Activated CD8-positive, alpha-beta memory T cell treated with anti-CD3 and anti-CD28 coated beads, Interleukin-2, amount 50 U/mL, for 24 hours (primary cell): ENCODE results near the gene GRM7.

Experiments
- DNase-seq: peaks from one replicate; pipeline ENCODE4 v3.0.0-alpha.2; 2020; ENCODE audit errors: extremely low read depth

The GRM7 gene

GRCh38 chr3:7657214-7658112 lies 796.5 kb downstream of the GRM7 start:
- no peak for DNase-seq

- no peak for DNase-seq
Measured at GRCh38 chr3:7658294-7658693, 797.4 kb downstream of the GRM7 start.

- DNase-seq = no peak
Measured at GRCh38 chr3:7659079-7659478, 798.2 kb downstream of the GRM7 start.

DNA sequence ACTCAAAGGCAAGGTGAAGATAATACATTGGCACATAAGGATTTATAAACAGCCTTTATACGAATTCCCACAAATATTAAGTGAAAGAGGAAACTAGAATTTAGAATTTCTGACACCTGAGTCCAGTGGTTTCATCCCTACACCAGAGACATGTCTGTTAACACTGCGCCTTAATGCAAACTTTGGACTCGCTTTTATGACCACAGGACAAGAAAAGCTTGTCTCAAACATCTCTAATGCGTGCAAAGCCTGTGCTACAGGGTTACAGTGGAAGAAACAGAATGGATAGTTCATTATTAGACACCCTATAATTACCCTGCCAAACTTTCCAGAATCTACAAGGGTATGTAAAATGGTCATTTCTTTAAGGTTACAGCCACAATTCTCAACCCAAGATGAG lies 802.9 kb downstream of the GRM7 start:
- no peak for DNase-seq

DNA sequence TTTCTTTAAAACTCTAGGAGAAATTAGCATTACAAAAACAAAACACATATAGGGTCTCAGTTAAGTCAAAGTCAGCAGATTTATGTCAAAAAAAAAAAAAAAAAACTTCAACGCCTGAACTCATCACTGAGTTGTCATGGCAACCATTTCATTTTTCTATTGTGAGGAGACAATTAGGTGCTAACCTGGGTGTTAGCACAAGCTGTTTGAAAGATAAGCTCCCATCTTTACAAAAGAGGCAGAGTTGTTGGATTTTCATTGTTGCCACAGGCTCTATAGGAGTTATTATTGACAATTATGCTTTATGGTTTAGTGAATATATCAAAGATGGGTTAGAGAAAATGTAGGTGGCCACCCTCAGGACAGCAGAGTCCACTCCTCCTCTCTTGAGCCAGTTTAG lies 806.9 kb downstream of the GRM7 start:
- no peak for DNase-seq

GRCh38 chr3:7669641-7670040 lies 808.7 kb downstream of the GRM7 start:
- DNase-seq = no peak

DNA sequence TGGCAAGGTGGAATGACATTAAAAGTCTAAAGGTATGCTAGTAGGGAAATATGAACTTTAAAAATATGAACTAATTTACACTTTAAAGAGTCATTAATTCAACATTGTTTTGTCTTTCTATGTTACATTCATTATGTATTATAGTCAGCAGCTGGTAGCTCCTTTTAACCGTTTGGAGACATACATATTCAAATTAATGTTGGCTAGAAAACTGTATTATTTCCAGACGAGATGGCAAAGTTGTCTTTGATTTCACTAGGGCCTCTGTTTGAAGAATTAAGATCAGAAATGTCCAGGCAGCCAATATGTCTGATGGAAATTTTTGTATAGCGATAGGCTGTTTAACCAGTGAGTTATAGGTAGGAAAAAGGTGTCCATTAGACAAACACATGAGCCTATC lies 817.6 kb downstream of the GRM7 start:
- no peak for DNase-seq

DNA sequence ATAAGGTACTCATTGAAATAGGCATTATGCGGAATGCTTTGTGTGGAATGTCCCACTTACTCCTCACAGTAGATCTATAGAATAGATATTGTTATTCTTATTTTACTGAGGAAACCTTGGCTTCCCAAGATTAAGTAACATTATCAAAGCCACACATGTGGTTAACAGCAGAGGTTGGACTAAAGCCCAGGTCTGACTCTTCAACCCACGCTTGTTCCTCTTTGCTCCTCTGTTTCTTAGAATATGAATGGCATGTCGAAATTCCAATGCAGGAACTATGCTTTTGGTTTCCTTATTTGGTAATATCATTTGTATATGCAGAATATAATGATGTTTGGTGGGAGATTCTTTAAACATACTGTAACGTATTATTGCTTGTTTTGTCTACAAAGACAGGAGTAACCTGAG lies 821.9 kb downstream of the GRM7 start:
- DNase-seq = no peak

DNA sequence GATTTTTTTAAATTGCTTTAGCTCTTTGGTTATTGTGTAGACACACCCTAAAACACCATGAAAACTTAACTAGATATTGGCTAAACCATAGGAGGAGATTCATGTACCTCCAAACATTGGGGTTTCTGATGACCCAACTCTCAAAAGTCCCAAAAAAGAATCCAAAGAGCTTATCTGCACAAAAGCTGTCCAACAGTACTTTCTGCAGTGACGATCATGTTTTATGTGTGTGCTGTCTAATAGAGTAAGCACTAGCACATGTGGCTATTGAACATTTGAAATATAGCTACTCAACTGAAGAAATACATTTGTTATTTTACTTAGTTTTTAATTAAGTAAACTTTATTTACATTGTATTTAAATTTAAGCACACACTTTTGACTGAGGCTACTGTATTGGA lies 822.5 kb downstream of the GRM7 start:
- DNase-seq = no peak

DNA sequence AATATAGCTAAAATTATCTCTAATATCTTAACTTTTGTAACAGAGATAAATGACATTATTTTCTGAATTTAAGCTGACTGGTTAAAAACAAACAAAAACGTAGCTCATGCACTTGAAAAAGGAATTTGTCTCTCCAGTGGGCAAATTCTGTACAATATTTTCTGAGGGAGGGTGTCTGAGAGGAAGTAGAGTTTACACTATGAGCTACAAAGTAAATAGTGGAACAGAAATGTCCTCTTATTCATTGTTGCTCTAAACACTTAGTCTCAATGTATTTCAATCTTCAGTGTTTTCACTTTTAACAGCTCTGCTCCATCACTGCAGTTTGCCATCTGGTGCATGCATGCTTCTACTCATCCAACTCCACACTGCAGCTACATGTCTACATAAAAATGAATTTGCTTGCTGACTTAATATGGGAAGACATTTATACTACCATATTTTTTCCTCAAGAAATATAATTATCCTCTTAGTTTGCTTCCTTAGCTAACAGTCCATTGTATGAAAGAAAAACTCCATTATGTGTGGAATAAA lies 823.3 kb downstream of the GRM7 start:
- DNase-seq = no peak

DNA sequence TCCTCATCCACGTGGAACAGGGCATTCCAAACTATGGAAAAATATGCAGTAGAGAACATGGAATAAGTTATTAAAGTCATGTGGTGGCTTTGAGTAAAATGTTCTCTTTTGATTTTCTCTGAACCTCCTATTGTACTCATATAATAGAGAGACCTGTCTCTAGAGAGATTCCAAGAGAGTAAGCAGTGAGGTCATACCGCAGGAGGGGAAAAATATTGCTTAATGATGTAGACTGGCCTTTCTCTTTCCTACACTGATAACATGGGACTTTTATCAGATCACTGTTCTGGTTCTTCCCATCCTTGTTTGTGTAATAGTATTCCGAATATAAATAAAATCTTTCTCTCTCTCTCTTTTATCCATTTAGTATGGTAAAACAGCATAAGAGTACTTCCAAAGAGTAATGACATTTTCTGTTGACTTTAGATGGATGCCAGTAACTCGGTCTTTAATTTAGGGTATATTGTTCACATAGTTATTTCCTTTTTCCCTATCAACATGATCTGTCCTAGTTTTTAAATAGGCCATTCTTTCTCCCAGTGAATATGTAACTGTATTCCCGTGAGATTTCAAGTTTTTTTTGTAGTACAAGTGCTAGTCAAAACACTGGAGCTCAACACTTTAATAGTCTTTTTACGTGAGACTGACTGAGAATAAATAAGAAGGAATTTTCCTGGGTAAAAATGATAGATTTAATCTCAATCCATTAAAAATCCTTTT lies 826.7 kb downstream of the GRM7 start:
- DNase-seq = no peak

DNA sequence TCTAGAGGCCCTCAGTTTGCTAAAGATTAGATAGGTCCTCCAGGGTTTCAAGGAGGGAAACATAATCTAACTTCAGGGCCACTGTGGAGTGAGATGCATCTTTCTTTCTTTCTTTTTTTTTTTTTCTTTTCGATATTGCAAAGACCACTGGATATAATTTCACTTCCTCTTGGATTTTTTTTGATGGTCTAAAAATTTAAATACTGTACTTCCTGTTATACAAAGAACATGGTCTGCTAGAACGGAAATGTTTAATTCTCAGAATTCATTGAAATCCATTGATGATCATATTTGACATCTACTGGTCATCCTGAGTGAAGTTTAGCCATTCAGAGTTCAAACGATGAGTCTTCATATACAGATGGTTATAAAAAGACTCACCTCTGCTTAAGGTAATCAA lies 832.0 kb downstream of the GRM7 start:
- DNase-seq = no peak

- DNase-seq = no peak
Measured at GRCh38 chr3:7693976-7694375, 833.1 kb downstream of the GRM7 start.

GRCh38 chr3:7695049-7695448 lies 834.1 kb downstream of the GRM7 start:
- no peak for DNase-seq

DNA sequence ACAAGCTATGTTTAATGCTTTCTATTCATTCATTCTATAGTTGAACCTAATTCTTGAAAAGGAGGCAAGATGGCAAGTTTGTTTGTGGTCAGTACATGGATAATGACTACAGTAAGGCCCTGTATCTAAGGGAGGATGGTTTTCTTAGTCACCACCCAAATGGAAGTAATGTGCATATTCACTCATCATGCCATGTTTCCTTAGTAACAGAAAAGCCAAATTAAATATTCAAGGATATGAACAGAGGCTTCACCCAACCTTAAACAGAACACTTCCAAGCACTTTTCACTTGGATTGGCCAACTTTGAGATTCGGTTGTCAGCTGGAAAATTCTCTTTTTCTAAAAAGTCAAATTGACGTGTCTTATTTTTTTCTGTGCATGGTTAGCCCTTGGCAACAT lies 835.4 kb downstream of the GRM7 start:
- no peak for DNase-seq

DNA sequence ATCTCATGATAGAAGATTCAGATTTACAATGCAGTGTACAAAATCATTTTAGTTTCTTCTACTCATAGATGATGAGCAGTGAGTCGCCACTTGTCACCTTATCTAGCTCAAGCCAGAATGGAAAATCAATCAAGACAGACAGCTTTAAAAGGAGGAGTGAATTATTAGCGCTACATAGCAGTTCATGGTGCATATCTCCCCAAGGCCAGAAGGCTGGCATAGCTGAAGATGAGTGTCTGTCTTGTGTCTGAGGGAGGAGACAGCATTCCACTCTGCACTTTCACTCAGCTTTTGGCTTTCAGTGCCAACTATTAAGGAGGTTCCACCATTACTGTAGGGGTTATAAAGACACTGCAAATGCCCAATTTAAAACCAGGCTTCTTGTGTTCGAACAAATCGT lies 836.6 kb downstream of the GRM7 start:
- DNase-seq = no peak

GRCh38 chr3:7700539-7700938 lies 839.6 kb downstream of the GRM7 start:
- no peak for DNase-seq

DNA sequence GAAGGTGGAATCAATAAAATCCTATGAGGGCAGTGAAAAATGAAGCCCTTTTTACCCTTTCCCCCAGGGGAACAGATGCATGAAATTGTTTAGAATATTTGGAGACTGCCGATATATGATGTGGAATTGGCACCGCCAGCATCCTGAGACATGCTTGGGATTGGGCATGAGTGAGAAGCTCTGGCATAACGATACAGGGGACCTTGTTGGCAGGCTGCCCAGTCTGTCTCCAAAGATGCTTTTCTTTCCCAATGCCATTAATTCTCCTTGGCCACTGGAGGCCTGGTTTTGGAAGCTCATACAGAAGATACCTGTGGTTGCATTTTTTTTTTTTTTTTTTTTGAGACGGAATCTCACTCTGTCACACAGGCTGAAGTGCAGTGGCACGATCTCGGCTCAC lies 840.1 kb downstream of the GRM7 start:
- no peak for DNase-seq

- no peak for DNase-seq
Measured at GRCh38 chr3:7707187-7707586, 846.3 kb downstream of the GRM7 start.

DNA sequence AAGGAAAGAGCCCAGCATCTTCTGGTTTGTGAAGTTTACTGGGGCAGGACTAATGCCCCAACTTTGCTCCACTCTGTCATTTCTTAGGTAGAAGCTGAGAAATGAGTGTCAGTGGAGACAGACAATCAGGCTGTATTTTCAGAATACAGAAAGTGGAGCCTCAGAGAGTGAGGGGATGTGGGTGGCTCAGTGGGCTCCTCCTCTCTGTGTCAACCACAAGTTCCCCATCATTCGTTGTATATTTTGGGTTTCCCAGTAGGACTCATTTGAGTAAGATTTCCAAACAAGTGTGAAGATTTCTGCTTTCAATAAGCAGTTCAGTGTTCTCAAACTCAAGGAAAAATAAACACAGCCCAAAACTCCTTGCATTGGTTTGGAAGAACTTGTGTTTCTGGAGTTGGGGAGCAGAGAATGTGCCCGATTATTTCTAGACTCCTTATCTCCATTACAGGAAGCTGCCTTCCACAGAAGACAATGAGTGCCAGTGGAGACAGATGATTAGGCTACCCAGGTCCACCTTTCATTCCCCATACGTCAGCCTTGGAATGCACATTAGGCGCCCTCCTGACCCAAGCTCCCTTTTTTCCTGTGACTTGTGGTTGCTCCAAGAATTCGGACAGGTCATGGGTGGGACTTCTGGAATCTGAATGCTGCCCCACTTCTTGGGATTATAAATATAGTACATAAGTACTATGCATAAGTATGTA lies 848.6 kb downstream of the GRM7 start:
- DNase-seq = no peak

DNA sequence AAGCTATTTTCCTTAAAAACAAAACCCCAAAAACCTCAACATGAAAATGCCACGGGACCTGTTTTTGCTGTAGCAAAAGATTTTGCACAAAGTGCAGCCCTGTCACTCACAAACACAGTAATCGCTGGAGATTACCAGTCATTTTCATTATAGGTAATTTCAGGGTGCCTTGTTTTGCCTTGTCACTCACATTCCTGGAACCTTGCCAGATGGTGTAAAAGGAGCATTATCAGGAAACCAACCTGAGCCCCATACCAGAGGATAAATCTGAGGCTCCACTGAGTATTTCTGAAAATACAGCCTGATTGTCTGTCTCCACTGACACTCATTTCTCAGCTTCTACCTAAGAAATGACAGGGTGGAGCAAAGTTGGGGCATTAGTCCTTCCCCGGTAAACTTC lies 849.4 kb downstream of the GRM7 start:
- DNase-seq = no peak

DNA sequence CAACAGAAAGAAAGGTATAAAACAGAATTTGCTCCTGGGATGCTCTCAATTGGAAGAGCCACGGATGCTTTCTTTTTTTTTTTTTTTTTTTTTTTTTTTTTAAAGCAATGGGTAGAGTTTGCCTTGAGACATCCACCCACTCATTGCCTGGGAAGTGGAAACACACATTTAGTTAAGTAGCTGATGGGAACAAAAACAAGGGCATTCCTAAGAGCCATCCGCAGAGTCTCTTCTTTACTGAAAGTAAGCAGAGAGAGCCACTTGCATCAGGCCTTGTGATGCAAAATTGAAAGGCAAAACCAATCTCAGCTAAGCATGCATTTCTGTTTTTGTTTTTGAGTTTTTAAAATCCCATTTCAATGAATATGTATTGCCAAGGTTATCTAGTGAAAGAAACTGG lies 852.8 kb downstream of the GRM7 start:
- DNase-seq = no peak
